H1 (cell line): Measurements from ENCODE around the gene DDX59. TPM values are rescaled to one million over a fixed set of nuclear protein-coding genes. Genes with fewer than 3 reads are reported as not detected.

Experiments used
- CTCF ChIA-PET: fragments of 300-600 bp; sonication (Branson Sonifier 250); formaldehyde crosslinking; loops from one replicate; lab custom pipeline; 2021; ENCODE audit not compliant: partially characterized antibody; lab: Charles Lee
- POLR2A ChIA-PET: fragments of 300-600 bp; sonication (Branson Sonifier 250); formaldehyde crosslinking; loops from one replicate; lab custom pipeline; 2021; ENCODE audit warnings: inconsistent platforms; ENCODE audit not compliant: partially characterized antibody; lab: Charles Lee
- DNase-seq, 2 experiments: peaks; one replicate each; pipeline versions ENCODE4 v3.0.0 to v3.0.0-alpha.2; 2010 to 2022; ENCODE audit warnings: low spot score in 2 of 2, low read depth in 1 of 2, mixed read lengths in 1 of 2
- FAIRE-seq: peaks from 2 replicates; lab custom pipeline; 2011; peaks lifted over from hg19 to GRCh38; lab: Jason Lieb, UNC
- H2AFZ ChIP-seq: 2 replicates; pipeline ENCODE4 v1.8.1; 2012; ENCODE audit warnings: low read length, inconsistent platforms
- H2AK5ac ChIP-seq: 2 replicates; pipeline ENCODE4 v1.6.1; 2013; ENCODE audit warnings: low read depth, low read length
- H2BK120ac ChIP-seq: replicated peaks from 2 replicates; pipeline ENCODE3; 2013; ENCODE audit warnings: low read depth, low read length, inconsistent platforms
- H2BK12ac ChIP-seq: 2 replicates; pipeline ENCODE4 v1.6.1; 2013; ENCODE audit warnings: low read depth, low read length
- H2BK15ac ChIP-seq: 2 replicates; pipeline ENCODE4 v1.6.1; 2013; ENCODE audit warnings: low read length
- H2BK20ac ChIP-seq: 2 replicates; pipeline ENCODE4 v1.6.1; 2013; ENCODE audit warnings: low read length
- H2BK5ac ChIP-seq: 2 replicates; pipeline ENCODE4 v1.6.1; 2013; ENCODE audit warnings: low read depth, low read length
- H3K14ac ChIP-seq: 2 replicates; pipeline ENCODE4 v1.6.1; 2013; ENCODE audit warnings: inconsistent platforms; ENCODE audit not compliant: insufficient read length
- H3K18ac ChIP-seq: 2 replicates; pipeline ENCODE4 v1.6.1; 2013; ENCODE audit warnings: low read length; ENCODE audit errors: extremely low read depth
- H3K23ac ChIP-seq: 2 replicates; pipeline ENCODE4 v1.6.1; 2013; ENCODE audit warnings: inconsistent platforms; ENCODE audit not compliant: insufficient read length
- H3K23me2 ChIP-seq: 2 replicates; pipeline ENCODE4 v1.6.1; 2013; ENCODE audit warnings: low read depth, low read length
- H3K27ac ChIP-seq: 2 replicates; pipeline ENCODE4 v1.6.1; 2011; ENCODE audit warnings: low read depth, low read length, inconsistent platforms
- H3K27me3 ChIP-seq, 4 experiments: replicated peaks in 1 of 4; 1 replicate in 1 of 4; 2 replicates in 3 of 4; pipeline versions ENCODE4 v1.6.1 to v1.8.1; 2011 to 2013; ENCODE audit warnings: low read length in 3 of 4, mild to moderate bottlenecking in 3 of 4, inconsistent platforms in 2 of 4, mixed read lengths in 2 of 4, moderate library complexity in 1 of 4; ENCODE audit not compliant: control insufficient read depth in 3 of 4, insufficient read depth in 3 of 4; ENCODE audit errors: extremely low read depth in 1 of 4
- H3K36me3 ChIP-seq, 4 experiments: 2 replicates each; pipeline versions ENCODE4 v1.6.1 to v1.8.1; 2011 to 2013; ENCODE audit warnings: mild to moderate bottlenecking in 4 of 4, low read length in 3 of 4, moderate library complexity in 2 of 4, control low read depth in 1 of 4, inconsistent platforms in 1 of 4; ENCODE audit not compliant: insufficient read depth in 4 of 4, control insufficient read depth in 2 of 4
- H3K4ac ChIP-seq: replicated peaks from 2 replicates; pipeline ENCODE3; 2013; ENCODE audit warnings: low read length, low read depth, mixed read lengths, inconsistent platforms; ENCODE audit not compliant: insufficient read length
- H3K4me1 ChIP-seq, 4 experiments: replicated peaks in 1 of 4; 1 replicate in 1 of 4; 2 replicates in 3 of 4; pipeline versions ENCODE4 v1.6.1 to v1.8.1; 2011 to 2013; ENCODE audit warnings: low read length in 3 of 4, inconsistent platforms in 2 of 4, mixed read lengths in 1 of 4; ENCODE audit not compliant: insufficient read depth in 4 of 4, control insufficient read depth in 3 of 4
- H3K4me2 ChIP-seq, 2 experiments: 2 replicates each; pipeline versions ENCODE4 v1.6.1 to v1.8.1; 2011 to 2013; ENCODE audit warnings: low read depth in 2 of 2, low read length in 2 of 2, control low read depth in 1 of 2, inconsistent platforms in 1 of 2, mild to moderate bottlenecking in 1 of 2; ENCODE audit not compliant: insufficient read depth in 1 of 2
- H3K4me3 ChIP-seq, 4 experiments: fragments of 200-600, 300-600 bp in 1 of 4; sonication (generic), shearing (Covaris generic), sonication (Bioruptor Twin) in 1 of 4; 2 replicates each; pipeline versions ENCODE4 v1.5.1 to v1.8.1; 2011 to 2016; ENCODE audit warnings: low read length in 4 of 4, low read depth in 3 of 4, control low read depth in 2 of 4, inconsistent platforms in 2 of 4, mild to moderate bottlenecking in 2 of 4, mixed read lengths in 1 of 4, moderate library complexity in 1 of 4; ENCODE audit not compliant: insufficient read depth in 2 of 4; ENCODE audit errors: extremely low read depth in 1 of 4
- H3K56ac ChIP-seq: replicated peaks from 2 replicates; pipeline ENCODE3; 2013; ENCODE audit warnings: low read depth, mild to moderate bottlenecking, mixed read lengths, low read length, inconsistent platforms; ENCODE audit not compliant: insufficient read length
- H3K79me1 ChIP-seq: 2 replicates; pipeline ENCODE4 v1.6.1; 2013; ENCODE audit warnings: low read depth, low read length, control low read depth
- H3K79me2 ChIP-seq, 2 experiments: 2 replicates each; pipeline versions ENCODE4 v1.6.1 to v1.8.1; 2012 to 2013; ENCODE audit warnings: low read length in 2 of 2, mild to moderate bottlenecking in 2 of 2, inconsistent platforms in 1 of 2; ENCODE audit not compliant: insufficient read depth in 2 of 2, control insufficient read depth in 1 of 2
- H3K9ac ChIP-seq, 4 experiments: replicated peaks in 1 of 4; 1 replicate in 1 of 4; 2 replicates in 3 of 4; pipeline versions ENCODE4 v1.6.1 to v1.8.1; 2011 to 2013; ENCODE audit warnings: low read depth in 3 of 4, low read length in 3 of 4, control low read depth in 2 of 4, mild to moderate bottlenecking in 2 of 4, moderate library complexity in 2 of 4, inconsistent platforms in 1 of 4; ENCODE audit errors: extremely low read depth in 1 of 4
- H3K9me3 ChIP-seq, 2 experiments: 2 replicates each; pipeline versions ENCODE4 v1.6.1 to v1.8.1; 2012 to 2013; ENCODE audit warnings: mild to moderate bottlenecking in 2 of 2, moderate library complexity in 2 of 2, control low read depth in 1 of 2, inconsistent platforms in 1 of 2, low read depth in 1 of 2, low read length in 1 of 2, mixed read lengths in 1 of 2; ENCODE audit not compliant: insufficient read depth in 2 of 2
- H4K20me1 ChIP-seq, 2 experiments: replicated peaks in 1 of 2; 2 replicates each; pipeline versions ENCODE3 to v1.8.1; 2011 to 2013; ENCODE audit warnings: inconsistent platforms in 2 of 2, low read length in 2 of 2, mild to moderate bottlenecking in 1 of 2; ENCODE audit not compliant: insufficient read depth in 2 of 2, control insufficient read depth in 1 of 2
- H4K5ac ChIP-seq: 2 replicates; pipeline ENCODE4 v1.6.1; 2013; ENCODE audit warnings: low read length, low read depth, mixed read lengths, inconsistent platforms; ENCODE audit not compliant: insufficient read length
- H4K8ac ChIP-seq: 2 replicates; pipeline ENCODE4 v1.8.0; 2013; ENCODE audit warnings: mild to moderate bottlenecking, moderate library complexity, low read length, inconsistent platforms; ENCODE audit not compliant: insufficient read depth; ENCODE audit errors: extremely low read depth
- H4K91ac ChIP-seq: replicated peaks from 2 replicates; pipeline ENCODE3; 2013; ENCODE audit warnings: low read length, mixed read lengths, inconsistent platforms; ENCODE audit not compliant: insufficient read length
- ASH2L ChIP-seq: fragments of 200-600, 300-600 bp; sonication (generic); IDR thresholded peaks from one replicate; pipeline ENCODE4 v1.7.1; 2017; ENCODE audit warnings: low read length
- CBX8 ChIP-seq: fragments of 300-800, 300-1000 bp; sonication (generic); IDR thresholded peaks from 2 replicates; pipeline ENCODE4 v1.7.1; 2016; ENCODE audit warnings: low read depth, low read length, borderline replicate concordance
- CREB1 ChIP-seq: IDR thresholded peaks from 2 replicates; pipeline ENCODE4 v1.6.1; 2012; ENCODE audit warnings: inconsistent platforms
- JUN ChIP-seq: IDR thresholded peaks from 2 replicates; pipeline ENCODE4 v1.6.1; 2011; ENCODE audit warnings: low read depth, mild to moderate bottlenecking, improper control_type of control experiment, low read length
- KDM4A ChIP-seq: IDR thresholded peaks from one replicate; pipeline ENCODE4 v1.7.1; 2012; ENCODE audit warnings: low read depth, mild to moderate bottlenecking, moderate library complexity, low read length, inconsistent platforms; ENCODE audit not compliant: severe bottlenecking
- PHF8 ChIP-seq: fragments of 200-600 bp; sonication (generic); conservative IDR thresholded peaks from 2 replicates; pipeline ENCODE4 v1.7.1; 2012; ENCODE audit warnings: low read depth, mild to moderate bottlenecking, inconsistent platforms, low read length, moderate library complexity
- POU5F1 ChIP-seq: IDR thresholded peaks from 2 replicates; pipeline ENCODE4 v1.6.1; 2011; ENCODE audit warnings: low read depth, mild to moderate bottlenecking, low read length, moderate library complexity
- RAD21 ChIP-seq, 2 experiments: IDR thresholded peaks in 1 of 2; conservative IDR thresholded peaks in 1 of 2; 2 replicates each; pipeline ENCODE4 v1.6.1; 2011; ENCODE audit warnings: low read depth in 2 of 2, low read length in 2 of 2, improper control_type of control experiment in 1 of 2, inconsistent platforms in 1 of 2, mild to moderate bottlenecking in 1 of 2, moderate library complexity in 1 of 2
- TAF7 ChIP-seq: optimal IDR thresholded peaks from 2 replicates; pipeline ENCODE3; 2011; ENCODE audit warnings: low read depth, mild to moderate bottlenecking, inconsistent platforms, low read length, moderate library complexity, borderline replicate concordance
- WGBS, 2 experiments: shearing (Covaris generic) in 1 of 2; methylation state at CpG; one replicate each; pipeline versions ENCODE4 v1.1.6 to v1.1.7; 2013 to 2015; ENCODE audit warnings: low lambda C conversion rate in 2 of 2, mixed read lengths in 2 of 2, inconsistent platforms in 1 of 2, low coverage in 1 of 2, missing lambda C conversion rate in 1 of 2; ENCODE audit not compliant: insufficient replicate concordance in 2 of 2, insufficient coverage in 1 of 2, insufficient read length in 1 of 2; ENCODE audit errors: extremely low coverage in 1 of 2, missing lambda C conversion rate in 1 of 2; 5-methylcytosine and 5-hydroxymethylcytosine counted together
- polyA plus RNA-seq, 7 experiments: library from polyadenylated mRNA; depleted of rRNA in 3 of 7; stranded (reverse) in 5 of 7; unstranded in 2 of 7; fragments of >200 nt in 5 of 7; fragments of 200-250 nt in 2 of 7; gene quantifications; 1 replicate in 5 of 7; 2 replicates in 1 of 7; 4 replicates in 1 of 7; pipeline versions ENCODE4 v1.2.1 to v1.2.3, GENCODE V29; 2011 to 2013; ENCODE audit warnings: missing spikeins in 2 of 7, mixed read lengths in 2 of 7
- total RNA-seq: library from RNA; stranded (reverse); fragmentation: NEBNext Ultra II Directional; extraction: Animal tissue kit (Norgen Biotek cat#: 25700); gene quantifications from 2 replicates; pipeline ENCODE4 v1.2.1, GENCODE V29; 2021

The DDX59 gene
- total and polyA plus RNA-seq, 2 of the 8 experiments (the other 6 are each of a cell fraction or from before 2014, with no cell fraction given) = 8.3 to 19.4 TPM

DNA sequence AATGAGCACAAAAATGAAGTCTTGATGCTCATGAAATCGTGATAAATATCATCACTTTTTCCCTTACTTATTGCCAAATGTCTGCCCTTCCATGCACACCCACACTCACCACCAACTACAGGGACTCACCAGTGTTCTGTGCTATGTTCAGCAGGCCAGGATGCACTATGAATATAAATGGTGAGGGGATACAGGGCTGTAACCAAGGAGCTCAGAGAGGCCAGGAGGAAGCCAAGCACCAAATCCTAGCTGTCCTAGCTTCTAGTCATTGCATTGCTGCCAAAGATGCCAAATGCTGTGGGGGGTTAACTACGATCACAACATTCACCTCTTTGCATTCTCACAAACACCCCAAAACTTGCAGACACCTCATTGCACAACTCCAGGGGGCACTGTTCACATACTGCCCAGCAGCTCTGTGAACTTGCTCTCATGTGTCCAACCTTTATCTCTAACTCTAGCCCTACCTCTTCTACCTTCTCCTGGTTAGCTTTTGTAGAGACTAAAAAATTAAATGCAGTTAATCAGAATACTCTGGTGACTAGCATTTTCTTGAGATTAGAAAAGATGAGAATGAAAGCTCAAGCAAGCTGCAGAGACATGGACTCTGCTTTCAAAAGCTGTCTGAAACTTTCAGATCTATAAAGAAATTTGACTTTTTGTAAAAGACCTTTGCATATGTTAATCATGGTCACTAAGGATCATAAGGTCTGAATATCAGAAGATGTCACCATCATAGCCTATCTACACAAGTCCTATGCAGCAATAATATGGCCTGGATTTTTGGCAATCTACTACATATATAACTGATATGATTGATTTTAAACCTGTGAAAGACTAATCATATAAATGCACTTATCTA, 35.2 kb downstream of the DDX59 start:
- Histone ChIP-seq H3K79me2 (no peaks in the 10 kb centered on the region; a peak in 1 of 4 replicates), H2AK5ac (no peak overlapping the region), H3K9me3 (no peaks in the 10 kb centered on the region), H4K91ac (no peak overlapping the region), H3K23ac (no peak overlapping the region), H4K8ac (no peak overlapping the region), H2BK20ac (no peak overlapping the region), H3K23me2 (no peaks in the 10 kb centered on the region), H3K4me1 (no peaks in the 10 kb centered on the region), H3K4ac (no peak overlapping the region), H3K79me1 (no peaks in the 10 kb centered on the region), H2BK120ac (no peak overlapping the region), H3K36me3 (no peaks in the 10 kb centered on the region), H2AFZ (0 out of 2 replicates have a peak overlapping the region, but pooled peaks have one; percentile 19), H2BK15ac (no peak overlapping the region), H3K14ac (no peak overlapping the region), H4K5ac (no peak overlapping the region), H3K27ac (no peak overlapping the region), H3K9ac (no peak overlapping the region), H4K20me1 (no peaks in the 10 kb centered on the region), H3K56ac (no peak overlapping the region), H3K4me3 (no peak overlapping the region), H3K27me3 (no peaks in the 10 kb centered on the region), H2BK5ac (no peak overlapping the region), H2BK12ac (no peak overlapping the region), H3K4me2 (no peak overlapping the region), H3K18ac (no peak overlapping the region)
- FAIRE-seq = no peak
- WGBS, 2 experiments = 48% methylated on average over 2 of the region's 2 CpGs; no CpG with 5 or more reads in 1 of the 2 experiments
- CTCF ChIA-PET = interaction anchor here (0.5 to 4.5 kb wide), 10 partner anchors 12 to 210 kb away, joined by 3 to 28 read pairs (median 4); no protein-coding TSS in a partner anchor
- DNase-seq = no peak
- POLR2A ChIA-PET = interaction anchor here (1.0 to 1.5 kb wide), 2 partner anchors 14 to 254 kb away, joined by 3 read pairs; partner anchors contain the start of gene KIF14
- no peak for TF ChIP-seq JUN
- no peak for TF ChIP-seq ASH2L
- TF ChIP-seq CBX8 = no peak
- TF ChIP-seq POU5F1 = no peak
- TF ChIP-seq TAF7 = no peak
- TF ChIP-seq PHF8 = no peak
- no peak for TF ChIP-seq KDM4A
- TF ChIP-seq CREB1 = no peak
- TF ChIP-seq RAD21 (IDR thresholded peaks at IDR 0.05 in 1 of 2, conservative IDR thresholded peaks at IDR 0.05 in 1 of 2; ENCODE audit: low read depth in 2 of 2, low read length in 2 of 2) = peak; percentile 17 to 48; a peak in 2 of 4 replicates
